GM12873 (cell line): ENCODE results near the gene APCDD1L.

ENCODE experiments used
- CTCF ChIP-seq: IDR thresholded peaks from 2 replicates; pipeline ENCODE4 v1.5.1; 2012; ENCODE audit warnings: low read depth, mild to moderate bottlenecking, moderate library complexity, low read length, control low read depth; ENCODE audit not compliant: insufficient read depth; ENCODE audit errors: missing control alignments

Gene APCDD1L

GRCh38 chr20:58544286-58544685 is 29.1 kb upstream of the APCDD1L start:
- no peak for TF ChIP-seq CTCF

GRCh38 chr20:58543274-58543673 is 28.1 kb upstream of the APCDD1L start:
- TF ChIP-seq CTCF, result no peak

GRCh38 chr20:58542411-58543095 is 27.4 kb upstream of the APCDD1L start:
- TF ChIP-seq CTCF, result no peak

- no peak for TF ChIP-seq CTCF
Measured at GRCh38 chr20:58538752-58539151, 23.6 kb upstream of the APCDD1L start.

GRCh38 chr20:58537831-58538230 is 22.6 kb upstream of the APCDD1L start:
- no peak for TF ChIP-seq CTCF

- TF ChIP-seq CTCF, result no peak
Measured at GRCh38 chr20:58536289-58536688, 21.1 kb upstream of the APCDD1L start.

- no peak for TF ChIP-seq CTCF
Measured at GRCh38 chr20:58531657-58532056, 16.5 kb upstream of the APCDD1L start.
